HG03280 (cell line): ENCODE data around the gene KRTAP29-1.

Experiments used
- ATAC-seq: cut with Tn5 transposase; IDR thresholded peaks from one replicate; pipeline ENCODE4 v1.9.1; 2021; ENCODE audit warnings: mild to moderate bottlenecking, moderate library complexity; ENCODE audit not compliant: unreplicated experiment

The KRTAP29-1 gene

DNA sequence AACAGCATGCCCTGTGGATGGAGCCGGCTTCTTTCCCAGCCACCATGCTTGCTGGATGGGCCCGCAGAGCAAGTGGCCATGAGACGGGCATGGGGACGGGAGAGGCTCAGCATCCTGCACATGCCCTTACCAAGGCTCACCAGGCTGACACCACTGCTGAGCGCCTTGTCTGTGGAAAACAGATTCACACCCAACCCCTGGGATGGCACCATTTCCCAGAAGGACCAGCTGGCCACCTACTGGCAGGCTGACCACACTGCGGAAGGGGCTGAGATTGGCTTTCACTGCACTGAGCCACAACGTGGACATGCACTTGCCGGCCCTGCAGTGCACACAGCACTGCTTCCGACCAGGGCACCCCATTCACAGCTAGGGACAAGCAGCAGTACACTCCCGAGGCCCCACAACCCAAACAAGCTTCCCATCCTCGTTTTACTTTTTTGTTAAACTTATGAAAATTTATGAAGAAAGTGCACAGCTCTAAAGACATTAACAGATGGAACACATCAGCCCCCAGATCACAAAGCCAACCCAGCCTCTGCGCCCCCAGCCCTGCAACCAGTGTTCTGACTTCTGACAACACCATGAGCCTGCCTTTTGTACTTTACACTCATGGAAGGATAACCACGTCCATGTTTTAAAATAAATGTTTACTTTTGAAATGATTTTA is 26.8 kb upstream of the KRTAP29-1 start:
- ATAC-seq, result no peak

DNA sequence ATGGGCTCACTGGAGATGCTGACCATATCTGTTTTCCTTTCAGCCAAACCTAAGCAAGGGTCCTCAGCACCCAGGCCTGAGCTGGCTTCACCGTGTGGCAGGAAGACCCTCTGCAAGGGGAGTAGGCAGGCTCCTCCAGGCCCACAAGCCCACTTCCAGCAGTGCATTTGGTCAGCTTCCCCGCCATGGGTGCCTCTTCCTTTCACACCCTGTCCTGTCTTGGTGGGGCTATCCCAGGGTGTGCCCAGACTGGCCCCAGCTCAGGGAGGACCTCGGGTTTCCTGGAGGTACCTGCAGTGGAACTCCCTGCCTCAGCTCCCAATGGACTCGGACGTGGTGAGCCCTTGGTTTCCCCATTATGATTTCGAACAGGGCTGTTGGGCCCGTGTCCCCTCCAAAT is 25.6 kb upstream of the KRTAP29-1 start:
- no peak for ATAC-seq

DNA sequence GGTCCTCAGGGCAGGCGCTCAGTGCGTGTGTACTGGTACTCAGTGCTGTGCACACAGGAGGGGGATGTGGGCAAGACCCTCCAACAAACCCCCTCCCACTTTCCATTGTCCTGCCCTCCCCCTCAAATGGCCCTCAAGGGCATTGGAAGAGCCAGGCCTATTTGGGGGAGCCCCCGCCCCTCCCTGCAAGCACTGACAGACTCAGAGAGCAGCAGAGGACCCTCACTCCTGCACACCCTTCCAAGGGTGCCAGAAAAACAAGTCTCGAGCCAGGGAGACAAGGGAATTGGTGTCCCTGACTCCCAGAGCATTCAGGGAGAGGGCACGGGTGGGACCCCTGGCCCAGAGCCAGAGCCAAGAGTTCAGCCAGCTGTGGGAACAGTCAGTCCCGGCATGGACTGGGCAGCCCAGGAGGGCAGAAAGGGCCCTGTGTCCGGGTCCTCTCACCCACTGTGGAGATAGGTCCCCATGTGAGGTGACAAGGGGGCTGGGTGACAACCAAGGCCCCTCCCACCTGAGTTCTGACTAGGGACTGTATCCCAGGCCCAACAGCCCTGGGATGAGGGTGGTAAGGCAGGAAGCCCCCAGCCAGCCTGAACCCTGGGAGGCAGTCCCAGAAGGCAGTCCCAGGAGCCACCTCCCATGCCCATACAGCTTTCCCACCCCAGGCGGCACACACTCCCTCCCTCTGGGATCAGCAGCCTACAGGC is 24.9 kb upstream of the KRTAP29-1 start:
- no peak for ATAC-seq

DNA sequence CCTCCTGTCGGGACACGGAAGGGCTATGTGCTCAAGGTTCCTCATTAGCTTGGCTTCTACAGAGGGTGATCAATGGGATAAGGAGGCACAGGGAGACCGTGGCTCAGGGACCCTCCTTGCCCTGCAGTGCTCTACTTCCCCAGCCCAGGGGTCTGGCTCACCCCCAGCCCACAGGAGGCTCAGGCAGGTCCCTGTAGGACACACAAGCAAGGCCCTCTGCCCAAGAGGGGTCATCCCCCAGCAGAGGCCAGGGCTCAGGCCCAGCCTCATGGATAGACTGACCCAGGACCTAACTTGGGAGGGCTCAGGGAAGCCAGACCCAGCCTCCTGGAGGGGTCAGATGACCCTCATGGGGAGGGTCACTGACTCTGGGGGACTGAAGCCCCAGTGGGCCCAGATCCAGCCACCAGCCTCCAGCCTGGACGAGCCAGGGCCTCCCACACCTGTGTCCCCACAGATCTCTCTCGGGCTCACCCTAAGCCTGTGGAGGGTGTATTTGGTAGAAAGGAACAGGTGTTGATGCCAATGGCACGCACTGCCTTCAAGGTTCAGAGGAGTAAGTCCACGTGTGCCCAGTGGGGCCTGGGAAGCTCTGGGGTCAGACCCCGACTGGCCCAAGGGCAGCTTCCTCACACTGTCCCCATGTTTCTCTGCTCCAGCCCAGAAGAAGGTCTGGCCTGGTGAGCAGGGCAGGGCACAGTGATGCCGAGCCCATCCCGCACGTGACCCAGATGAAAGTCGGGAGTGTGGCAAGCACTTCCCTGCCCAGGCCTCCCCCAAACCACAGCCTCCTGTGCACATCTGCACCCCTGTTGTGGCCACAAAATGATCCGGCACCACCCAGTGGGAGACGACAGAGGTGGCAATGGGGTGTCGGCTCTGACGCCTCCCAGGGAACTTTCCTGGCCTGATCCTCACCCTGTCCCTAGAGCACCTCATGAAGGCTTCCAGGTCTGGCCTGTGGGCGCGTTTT is 23.8 kb upstream of the KRTAP29-1 start:
- ATAC-seq, result no peak

- ATAC-seq, result no peak
Measured at GRCh38 chr17:41325611-41326010, 23.0 kb upstream of the KRTAP29-1 start.

- ATAC-seq, result no peak
Measured at GRCh38 chr17:41325126-41325525, 22.5 kb upstream of the KRTAP29-1 start.

DNA sequence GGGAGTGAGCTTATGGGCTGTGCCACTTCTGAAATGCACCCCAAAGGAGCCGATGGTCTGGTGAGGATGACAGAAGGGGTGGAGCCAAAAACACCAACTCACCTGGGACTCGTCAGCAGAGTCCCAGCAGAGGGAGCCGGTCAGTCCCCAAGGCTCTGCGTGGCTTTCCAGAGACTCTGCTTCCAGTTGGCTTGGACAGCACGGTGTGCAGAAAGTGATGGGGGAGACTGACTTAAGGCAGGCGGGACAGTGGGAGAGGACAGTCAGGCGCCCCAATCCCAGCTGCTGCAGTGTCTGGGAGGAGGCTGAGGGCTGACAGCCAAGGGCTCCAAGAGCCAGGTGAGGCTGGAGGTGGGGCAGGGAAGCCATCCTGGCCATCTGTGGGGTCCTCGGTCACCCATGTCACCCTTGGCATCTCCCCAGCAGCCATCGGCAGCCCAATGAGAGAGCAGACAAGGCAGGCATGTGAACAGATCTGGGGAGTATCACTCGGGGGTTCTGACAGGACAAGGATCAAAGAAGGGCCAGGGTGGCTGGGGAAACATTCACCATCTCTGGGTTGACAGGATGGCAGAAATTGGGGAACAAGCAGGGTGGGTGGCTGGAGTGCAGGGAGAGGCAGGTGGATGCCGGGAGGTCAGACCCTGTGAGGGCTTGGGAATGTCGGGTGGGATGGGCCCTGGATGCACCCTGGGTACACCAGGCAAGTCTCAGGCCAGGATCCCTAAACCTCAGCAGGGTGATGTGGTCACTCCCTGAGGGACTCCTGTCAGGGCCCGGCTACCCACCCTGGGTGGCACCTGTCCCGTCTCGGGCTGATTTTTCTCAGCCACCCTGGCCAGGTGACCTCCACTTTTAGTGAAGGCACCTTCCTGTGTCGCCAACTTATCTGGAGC is 21.8 kb upstream of the KRTAP29-1 start:
- ATAC-seq, result no peak

DNA sequence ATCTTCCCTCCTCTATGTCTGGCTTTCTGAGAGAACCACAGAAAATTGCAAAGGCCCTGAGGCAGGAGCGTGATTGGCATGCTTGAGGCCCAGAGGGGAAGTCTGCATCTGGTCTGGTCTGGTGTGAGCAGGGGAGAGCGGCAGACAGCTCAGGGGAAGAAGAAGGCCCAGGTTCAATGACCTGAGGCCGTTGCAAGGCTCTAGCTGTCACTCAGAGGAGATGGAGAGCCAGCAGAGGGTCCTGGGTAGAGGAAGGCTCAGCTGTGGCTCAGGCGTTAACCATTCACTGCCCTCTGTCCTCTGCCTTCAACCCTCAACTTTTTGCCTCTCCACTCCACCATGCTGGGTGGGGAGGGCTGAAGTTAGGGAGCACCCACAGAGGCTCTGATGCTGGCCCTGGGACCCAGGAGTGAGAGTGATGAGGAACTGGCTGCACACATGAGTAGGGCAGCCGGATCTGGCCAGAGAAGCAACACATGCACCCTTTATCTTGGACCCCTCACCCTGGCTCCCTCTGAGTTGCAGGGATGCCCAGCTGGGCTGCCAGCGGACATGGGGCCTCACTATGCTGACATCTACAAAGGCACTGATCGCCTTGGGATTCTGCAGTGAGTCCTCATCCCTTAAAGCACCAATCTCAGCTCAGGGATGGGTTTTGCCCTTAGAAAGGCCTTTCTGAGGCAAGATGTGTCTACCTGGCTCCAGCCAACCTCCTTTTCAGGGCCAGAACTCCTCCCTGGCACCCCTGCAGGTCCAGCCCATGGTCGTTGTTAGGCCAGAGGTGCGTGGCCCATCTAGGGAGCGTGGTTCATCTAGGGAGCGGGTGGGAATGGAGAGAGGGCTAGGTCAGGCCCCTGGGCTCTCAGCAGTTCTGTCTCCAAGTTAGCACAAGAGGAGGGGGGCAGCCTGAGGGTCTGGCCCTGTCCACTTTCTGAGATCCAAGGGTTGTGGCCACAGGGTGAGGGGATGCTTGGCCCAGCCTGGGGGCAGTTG is 20.5 kb upstream of the KRTAP29-1 start:
- no peak for ATAC-seq

- no peak for ATAC-seq
Measured at GRCh38 chr17:41322094-41322902, 19.6 kb upstream of the KRTAP29-1 start.

- no peak for ATAC-seq
Measured at GRCh38 chr17:41318231-41318630, 15.6 kb upstream of the KRTAP29-1 start.

GRCh38 chr17:41315814-41316445 is 13.3 kb upstream of the KRTAP29-1 start:
- ATAC-seq, result no peak

GRCh38 chr17:41315204-41315794 is 12.6 kb upstream of the KRTAP29-1 start, which contains the start of gene KRTAP17-1:
Gene KRTAP17-1 (minus strand): TSS chr17:41315710. CDS start chr17:41315650, 60 bp downstream.
- ATAC-seq, result no peak

DNA sequence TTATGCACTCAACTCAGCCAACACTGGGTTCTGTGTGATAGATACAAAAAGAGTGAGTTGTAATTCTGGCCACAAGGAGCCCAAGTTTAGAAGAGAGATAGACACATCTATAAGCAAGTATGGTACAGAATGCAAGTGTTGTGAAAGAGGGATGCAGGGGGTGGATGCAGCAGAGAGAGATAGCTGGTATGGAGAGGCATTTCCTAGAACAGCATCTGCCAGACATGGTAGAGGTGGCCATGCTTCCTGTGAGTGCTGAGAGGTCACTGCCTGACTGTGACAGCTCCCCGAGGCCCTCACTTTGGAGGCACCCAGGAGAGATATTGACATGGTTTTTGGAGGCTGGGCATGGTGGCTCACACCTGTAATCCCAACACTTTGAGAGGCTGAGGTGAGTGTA is 8.5 kb upstream of the KRTAP29-1 start:
- ATAC-seq, result no peak

- ATAC-seq, result no peak
Measured at GRCh38 chr17:41308918-41309359, 6.3 kb upstream of the KRTAP29-1 start, which contains the start of gene KRTAP16-1. Gene KRTAP16-1 (minus strand): TSS chr17:41309309. CDS start chr17:41309253, 56 bp downstream.

GRCh38 chr17:41308251-41308917 is 5.7 kb upstream of the KRTAP29-1 start:
- ATAC-seq, result no peak

DNA sequence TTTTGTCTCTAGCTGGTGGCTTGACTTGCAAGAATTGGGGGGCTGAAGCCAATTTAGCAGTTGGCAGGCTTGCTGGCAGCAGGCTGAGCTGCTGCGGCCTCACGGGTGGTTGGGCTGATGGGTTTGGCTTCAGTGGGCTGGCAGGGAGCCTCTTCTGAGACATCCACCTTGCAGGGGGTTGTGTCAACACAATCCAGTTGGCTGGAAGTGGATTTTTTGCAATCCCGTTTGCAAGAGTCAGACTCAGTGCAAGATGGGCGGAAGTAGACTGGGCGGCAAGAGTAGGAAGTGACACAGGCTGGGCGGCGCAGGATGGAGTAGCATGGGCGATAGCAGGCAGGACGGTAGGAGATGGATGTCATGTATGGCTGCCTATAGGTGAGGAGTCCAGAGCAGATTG is 5.0 kb upstream of the KRTAP29-1 start:
- no peak for ATAC-seq

DNA sequence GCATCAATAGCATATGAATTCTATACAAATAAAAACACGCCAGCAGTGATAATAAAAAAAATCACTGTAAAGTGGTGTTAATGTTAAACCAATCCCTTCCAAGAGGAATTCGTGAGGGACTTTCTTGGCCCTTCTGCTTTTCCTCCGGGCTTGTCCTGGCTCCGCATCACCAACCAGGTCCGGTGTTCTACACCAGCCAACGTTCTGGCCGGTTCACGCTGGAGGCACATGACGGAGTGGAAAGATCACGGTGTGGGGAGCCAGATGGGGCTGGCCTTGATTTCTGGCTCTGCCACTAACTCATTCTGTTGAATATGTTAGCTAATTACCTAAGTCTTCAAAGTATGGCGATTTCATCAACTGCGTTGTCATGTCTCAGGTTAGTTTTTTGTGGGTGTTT is 1.4 kb upstream of the KRTAP29-1 start:
- no peak for ATAC-seq
